ENCODE results near the gene DLK2. TPM values are rescaled to one million over a fixed set of nuclear protein-coding genes. Genes with fewer than 3 reads are reported as not detected.
"Not testable (repeated sequence)": the region's sequence is repeated elsewhere in the genome, so short reads cannot be mapped to it uniquely, and the experiment has no call there.

The DLK2 gene
- total RNA-seq, 1 experiment from 2014 or later, result 0.59 TPM

DNA sequence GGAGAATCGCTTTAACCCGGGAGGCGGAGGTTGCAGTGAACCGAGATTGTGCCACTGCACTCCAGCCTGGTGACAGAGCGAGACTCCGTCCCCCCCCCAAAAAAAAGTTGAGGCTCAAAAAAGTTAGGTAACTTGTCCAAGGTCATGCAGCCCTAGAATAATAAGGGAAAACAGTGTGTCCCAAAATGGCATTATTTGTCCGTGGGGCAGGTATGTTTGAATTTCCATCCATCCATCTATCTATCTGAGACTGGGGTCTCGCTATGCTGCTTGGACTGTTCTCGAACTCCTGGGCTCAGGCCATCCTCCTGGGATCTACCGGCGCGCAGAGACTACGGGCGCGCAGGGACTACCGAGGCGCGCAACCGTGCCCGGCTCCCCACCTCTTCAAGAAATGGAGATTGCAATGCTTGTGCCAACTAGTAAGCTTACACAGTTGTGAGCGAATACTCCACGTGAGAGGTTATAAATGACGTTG, 28.4 kb downstream of the DLK2 start:
- no peak for DNase-seq
- BruUV-seq (replicated peaks), result TSS peak; percentile 49
- Mint-ChIP-seq H3K27ac (ENCODE audit: unreplicated experiment) (peak overlapping the region; percentile 41), H3K4me1 (ENCODE audit: low read depth, unreplicated experiment) (peaks cover 24% of the 10 kb centered on the region), H3K9me3 (ENCODE audit: low read depth, unreplicated experiment) (no peaks in the 10 kb centered on the region), H3K36me3 (ENCODE audit: insufficient read depth, unreplicated experiment) (peaks cover 17% of the 10 kb centered on the region), H3K4me3 (ENCODE audit: low read depth, unreplicated experiment) (peak overlapping the region; percentile 91), H3K27me3 (ENCODE audit: unreplicated experiment) (no peaks in the 10 kb centered on the region)
- TF ChIP-seq, protein P1, sequence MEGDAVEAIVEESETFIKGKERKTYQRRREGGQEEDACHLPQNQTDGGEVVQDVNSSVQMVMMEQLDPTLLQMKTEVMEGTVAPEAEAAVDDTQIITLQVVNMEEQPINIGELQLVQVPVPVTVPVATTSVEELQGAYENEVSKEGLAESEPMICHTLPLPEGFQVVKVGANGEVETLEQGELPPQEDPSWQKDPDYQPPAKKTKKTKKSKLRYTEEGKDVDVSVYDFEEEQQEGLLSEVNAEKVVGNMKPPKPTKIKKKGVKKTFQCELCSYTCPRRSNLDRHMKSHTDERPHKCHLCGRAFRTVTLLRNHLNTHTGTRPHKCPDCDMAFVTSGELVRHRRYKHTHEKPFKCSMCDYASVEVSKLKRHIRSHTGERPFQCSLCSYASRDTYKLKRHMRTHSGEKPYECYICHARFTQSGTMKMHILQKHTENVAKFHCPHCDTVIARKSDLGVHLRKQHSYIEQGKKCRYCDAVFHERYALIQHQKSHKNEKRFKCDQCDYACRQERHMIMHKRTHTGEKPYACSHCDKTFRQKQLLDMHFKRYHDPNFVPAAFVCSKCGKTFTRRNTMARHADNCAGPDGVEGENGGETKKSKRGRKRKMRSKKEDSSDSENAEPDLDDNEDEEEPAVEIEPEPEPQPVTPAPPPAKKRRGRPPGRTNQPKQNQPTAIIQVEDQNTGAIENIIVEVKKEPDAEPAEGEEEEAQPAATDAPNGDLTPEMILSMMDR (IDR thresholded peaks at IDR 0.05; ENCODE audit: unreplicated experiment), result no peak
- CTCF ChIA-PET, result interaction anchor here (0.5 to 1.5 kb wide), 21 partner anchors 8 to 982 kb away, joined by 3 to 7 read pairs (median 4); partner anchors contain the start of genes CRIP3, CUL7, LRRC73 and ZNF318
- intact Hi-C loops (cut with micrococcal nuclease; ENCODE audit: unreplicated experiment), result no loop called here

GRCh38 chr6:43425083-43425482, 30.3 kb downstream of the DLK2 start:
- intact Hi-C loops (cut with micrococcal nuclease; ENCODE audit: unreplicated experiment), result not testable (repeated sequence)
- CTCF ChIA-PET, result interaction anchor here (0.6 kb wide), 1 partner anchor 34 kb away, joined by 3 read pairs; no protein-coding TSS in a partner anchor

GRCh38 chr6:43421831-43422230, 33.5 kb downstream of the DLK2 start:
- intact Hi-C loops (cut with micrococcal nuclease; ENCODE audit: unreplicated experiment), result no loop called here
- no peak overlapping the region for H3K27ac Mint-ChIP-seq (ENCODE audit: unreplicated experiment)
- no peaks in the 10 kb centered on the region for H3K9me3 Mint-ChIP-seq (ENCODE audit: low read depth, unreplicated experiment)
- TF ChIP-seq, protein P1 (IDR thresholded peaks at IDR 0.05; ENCODE audit: unreplicated experiment), result no peak
- BruUV-seq (replicated peaks), result no TSS peak
- H3K4me1 Mint-ChIP-seq (ENCODE audit: low read depth, unreplicated experiment), result peaks cover 7% of the 10 kb centered on the region
- CTCF ChIA-PET, result interaction anchor here (0.5 to 1.1 kb wide), 3 partner anchors 9 to 835 kb away, joined by 3 to 4 read pairs (median 3); partner anchors contain the start of gene SLC35B2
- H3K27me3 Mint-ChIP-seq (ENCODE audit: unreplicated experiment), result peaks cover 46% of the 10 kb centered on the region
- no peak for DNase-seq
- peaks cover under 1% of the 10 kb centered on the region for H3K36me3 Mint-ChIP-seq (ENCODE audit: insufficient read depth, unreplicated experiment)
- H3K4me3 Mint-ChIP-seq (ENCODE audit: low read depth, unreplicated experiment), result no peak overlapping the region

More at GRCh38 chr6:43425083-43425482, 30.3 kb downstream of the DLK2 start:
- DNase-seq; H3K9me3 Mint-ChIP-seq (ENCODE audit: low read depth, unreplicated experiment); H3K27ac Mint-ChIP-seq (ENCODE audit: unreplicated experiment); BruUV-seq (replicated peaks); H3K4me3 Mint-ChIP-seq (ENCODE audit: low read depth, unreplicated experiment): not testable (repeated sequence)
- Mint-ChIP-seq H3K4me1 (ENCODE audit: low read depth, unreplicated experiment) (peaks cover 24% of the 10 kb centered on the region), H3K27me3 (ENCODE audit: unreplicated experiment) (peaks cover 15% of the 10 kb centered on the region), H3K36me3 (ENCODE audit: insufficient read depth, unreplicated experiment) (peaks cover 16% of the 10 kb centered on the region)

DNA sequence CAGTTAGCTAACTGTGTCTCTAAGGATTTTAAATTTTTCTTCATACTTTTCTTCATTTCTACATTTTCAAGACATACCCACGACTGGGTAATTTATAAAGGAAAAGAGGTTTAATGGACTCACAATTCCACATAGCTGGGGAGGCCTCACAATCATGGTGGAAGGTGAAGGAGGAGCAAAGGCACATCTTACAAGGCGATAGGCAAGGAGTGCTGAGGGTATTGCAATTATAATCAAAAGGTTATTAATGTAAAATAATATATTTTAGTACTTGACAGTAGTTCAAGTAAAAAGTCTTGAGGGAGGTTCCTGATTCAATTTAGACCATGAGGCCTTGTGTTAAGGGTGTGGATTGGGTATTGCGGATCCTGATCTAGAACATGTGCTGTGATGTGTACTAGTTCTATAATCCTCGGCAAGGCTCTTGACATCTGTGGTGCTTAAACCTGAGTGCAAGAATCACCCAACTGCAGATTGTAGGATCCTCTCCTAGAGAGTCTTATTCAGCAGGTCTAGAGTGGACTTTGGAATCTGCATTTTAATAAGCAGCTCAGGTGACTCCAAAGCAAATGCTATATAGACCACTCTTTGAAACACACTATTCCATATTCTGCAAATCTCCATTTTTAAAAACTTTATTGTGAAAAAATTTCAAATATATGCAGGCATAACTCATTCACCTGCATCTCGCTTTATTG, 35.2 kb downstream of the DLK2 start:
- Mint-ChIP-seq H3K36me3 (ENCODE audit: insufficient read depth, unreplicated experiment) (no peaks in the 10 kb centered on the region), H3K4me1 (ENCODE audit: low read depth, unreplicated experiment) (no peaks in the 10 kb centered on the region), H3K4me3 (ENCODE audit: low read depth, unreplicated experiment) (no peak overlapping the region), H3K27me3 (ENCODE audit: unreplicated experiment) (peaks cover 50% of the 10 kb centered on the region), H3K9me3 (ENCODE audit: low read depth, unreplicated experiment) (no peaks in the 10 kb centered on the region), H3K27ac (ENCODE audit: unreplicated experiment) (no peak overlapping the region)
- DNase-seq, result no peak
- CTCF ChIA-PET, result interaction anchor here (0.9 kb wide), 1 partner anchor 7 kb away, joined by 3 read pairs; the partner anchor contains the start of gene ABCC10
- TF ChIP-seq, protein P1 (IDR thresholded peaks at IDR 0.05; ENCODE audit: unreplicated experiment), result no peak
- no TSS peak for BruUV-seq (replicated peaks)
- intact Hi-C loops (cut with micrococcal nuclease; ENCODE audit: unreplicated experiment), result no loop called here
